GM10266 (cell line): ENCODE measurements around the gene CYB5R3.

Source experiments
- DNase-seq: peaks from one replicate; pipeline ENCODE4 v3.0.0; 2012; ENCODE audit errors: extremely low spot score
- TF ChIP-seq, protein P1 (sequence below): IDR thresholded peaks from 2 replicates; pipeline ENCODE4 v1.5.1; 2012; ENCODE audit warnings: mild to moderate bottlenecking, low read depth; ENCODE audit not compliant: control insufficient read depth, insufficient read depth; ENCODE audit errors: missing control alignments

Gene CYB5R3

DNA sequence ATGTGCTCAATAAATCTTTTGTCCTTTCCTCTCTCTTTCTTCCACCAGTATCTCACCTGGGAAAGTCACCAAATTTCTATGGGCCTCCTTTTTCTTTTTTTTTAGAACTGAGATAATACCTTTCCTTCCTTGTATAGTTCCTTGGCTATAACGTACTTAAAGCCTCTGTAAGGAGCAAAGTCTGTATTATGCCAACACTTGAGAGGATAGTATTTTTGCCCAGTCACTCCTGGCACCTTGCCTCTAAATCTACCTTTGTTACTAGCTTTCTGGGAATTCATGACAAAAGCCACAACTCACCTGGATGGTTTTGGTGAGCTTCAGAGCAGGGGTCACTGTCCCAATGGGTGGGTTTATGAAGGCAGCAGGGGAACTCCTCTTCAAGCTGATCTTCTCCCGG, 46.7 kb downstream of the CYB5R3 start:
- TF ChIP-seq, protein P1, sequence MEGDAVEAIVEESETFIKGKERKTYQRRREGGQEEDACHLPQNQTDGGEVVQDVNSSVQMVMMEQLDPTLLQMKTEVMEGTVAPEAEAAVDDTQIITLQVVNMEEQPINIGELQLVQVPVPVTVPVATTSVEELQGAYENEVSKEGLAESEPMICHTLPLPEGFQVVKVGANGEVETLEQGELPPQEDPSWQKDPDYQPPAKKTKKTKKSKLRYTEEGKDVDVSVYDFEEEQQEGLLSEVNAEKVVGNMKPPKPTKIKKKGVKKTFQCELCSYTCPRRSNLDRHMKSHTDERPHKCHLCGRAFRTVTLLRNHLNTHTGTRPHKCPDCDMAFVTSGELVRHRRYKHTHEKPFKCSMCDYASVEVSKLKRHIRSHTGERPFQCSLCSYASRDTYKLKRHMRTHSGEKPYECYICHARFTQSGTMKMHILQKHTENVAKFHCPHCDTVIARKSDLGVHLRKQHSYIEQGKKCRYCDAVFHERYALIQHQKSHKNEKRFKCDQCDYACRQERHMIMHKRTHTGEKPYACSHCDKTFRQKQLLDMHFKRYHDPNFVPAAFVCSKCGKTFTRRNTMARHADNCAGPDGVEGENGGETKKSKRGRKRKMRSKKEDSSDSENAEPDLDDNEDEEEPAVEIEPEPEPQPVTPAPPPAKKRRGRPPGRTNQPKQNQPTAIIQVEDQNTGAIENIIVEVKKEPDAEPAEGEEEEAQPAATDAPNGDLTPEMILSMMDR = no peak

DNA sequence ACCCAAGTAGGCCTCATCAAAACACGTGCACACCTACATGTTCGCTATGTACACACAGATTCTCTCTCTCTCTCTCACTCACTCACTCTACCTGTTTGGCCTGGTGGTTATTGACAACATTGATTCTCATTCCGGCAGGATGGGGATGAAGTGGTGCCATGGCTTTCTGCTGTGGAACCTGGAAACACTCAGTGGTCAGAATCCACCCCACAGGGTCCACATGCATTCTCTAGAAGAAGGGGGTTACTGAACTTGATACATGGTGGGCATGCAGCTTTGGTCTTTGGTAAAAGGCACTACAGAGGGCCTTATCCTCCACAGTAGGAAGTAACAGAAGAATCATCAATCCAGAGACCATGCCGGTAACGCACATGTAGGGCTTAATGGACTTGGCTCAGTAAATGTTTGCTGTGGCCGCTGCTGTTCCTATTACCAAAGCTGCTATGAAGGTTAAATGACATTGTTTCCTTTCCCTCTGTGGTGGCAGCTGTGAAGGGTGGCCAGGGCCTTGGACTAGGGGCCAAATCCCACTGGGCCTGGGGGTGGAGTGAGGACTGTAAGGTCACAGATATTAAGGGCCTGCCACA, 47.2 kb downstream of the CYB5R3 start:
- no peak for DNase-seq
- TF ChIP-seq, protein P1 = no peak

More for the DNA sequence above, 46.7 kb downstream of the CYB5R3 start:
- DNase-seq = no peak

DNA sequence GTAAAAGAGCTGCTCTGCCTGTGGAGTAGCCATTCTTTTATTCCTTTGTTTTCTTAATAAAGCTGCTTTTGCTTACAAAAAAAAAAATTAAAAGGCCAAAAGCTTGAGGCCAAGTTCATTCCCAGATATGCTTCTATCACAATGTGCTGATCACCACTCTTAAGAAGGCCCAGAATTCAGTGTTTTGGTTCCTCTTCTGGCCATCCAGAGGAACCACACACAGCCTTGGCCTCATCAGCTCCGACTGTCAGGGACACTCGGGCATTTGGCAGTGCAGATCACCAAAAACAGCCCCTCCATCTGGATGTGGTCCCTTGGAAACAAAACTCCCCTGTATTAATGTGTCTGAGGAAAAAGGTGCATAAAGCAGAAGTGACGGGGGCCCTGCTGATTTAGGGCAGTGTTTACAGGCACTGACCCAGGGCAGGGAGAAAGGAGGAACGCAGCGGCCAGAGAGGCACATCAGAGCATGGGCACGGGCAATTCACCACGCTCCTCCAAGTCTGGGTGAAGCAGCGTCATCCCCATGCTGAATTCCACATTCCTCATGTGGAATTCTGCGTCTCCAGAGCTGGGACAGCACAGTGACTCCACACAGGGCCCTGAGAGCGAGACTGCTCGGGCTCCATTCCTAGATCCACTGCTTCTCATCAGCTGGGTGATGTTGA, 52.2 kb downstream of the CYB5R3 start:
- DNase-seq = no peak
- TF ChIP-seq, protein P1 = no peak

DNA sequence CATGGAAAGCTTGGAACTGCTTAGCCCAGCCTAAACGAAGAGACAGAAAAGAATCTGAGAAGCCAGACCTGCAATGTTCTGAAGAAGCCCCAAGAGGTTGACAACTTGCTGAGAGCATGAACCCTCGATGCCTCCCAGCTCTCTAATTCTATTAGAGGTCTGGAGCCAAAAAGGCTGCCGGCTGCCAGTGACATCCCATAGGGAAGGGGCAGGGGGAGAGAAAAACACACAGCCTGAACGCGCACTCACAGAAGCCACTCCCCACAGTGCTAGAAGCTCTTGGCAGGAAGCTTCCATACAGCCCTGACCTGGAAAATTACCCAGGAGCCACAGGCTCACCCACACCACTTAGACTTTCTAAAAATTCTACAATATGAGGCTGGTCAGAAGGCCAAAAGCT, 52.9 kb downstream of the CYB5R3 start:
- TF ChIP-seq, protein P1 = no peak
- no peak for DNase-seq

DNA sequence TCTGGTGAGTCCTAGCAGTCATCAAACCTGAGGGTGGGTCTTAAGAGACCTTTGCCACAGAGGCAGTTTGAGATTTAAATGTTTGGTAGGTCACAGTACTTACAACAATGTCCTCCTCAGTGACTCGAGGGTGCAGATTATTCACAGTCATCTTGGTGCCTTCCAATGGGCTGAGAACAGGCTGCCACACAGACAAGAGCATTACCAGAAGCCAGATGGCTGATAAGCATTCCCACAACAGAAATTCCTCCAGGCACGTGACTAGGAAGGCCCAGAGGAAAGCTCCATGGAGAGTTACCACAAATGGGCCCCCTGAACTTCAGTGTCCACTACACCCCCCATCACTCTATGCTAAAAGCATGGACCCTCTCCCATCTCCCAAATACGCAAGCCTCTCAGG, 53.8 kb downstream of the CYB5R3 start:
- TF ChIP-seq, protein P1 = no peak
- DNase-seq = no peak

DNA sequence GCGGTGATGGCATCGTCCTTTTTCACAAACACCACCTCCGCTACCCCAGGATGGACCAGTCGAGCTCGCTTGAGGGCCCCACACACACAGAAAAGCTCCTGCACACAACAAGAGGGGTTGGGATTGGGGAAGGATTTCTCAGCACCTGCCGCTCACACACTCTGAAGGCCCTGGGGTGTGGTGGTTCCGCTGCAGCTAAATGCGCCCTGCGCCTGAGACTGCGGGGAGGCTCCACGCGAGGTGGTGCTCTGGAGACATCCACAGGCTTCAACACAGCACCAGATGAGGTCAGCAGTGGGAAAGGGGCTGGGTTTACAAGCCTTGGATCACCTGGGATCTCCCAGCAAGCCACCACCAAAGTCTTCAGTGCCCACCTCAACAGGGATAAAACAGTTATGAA, 57.2 kb downstream of the CYB5R3 start:
- DNase-seq = no peak
- TF ChIP-seq, protein P1 = no peak

DNA sequence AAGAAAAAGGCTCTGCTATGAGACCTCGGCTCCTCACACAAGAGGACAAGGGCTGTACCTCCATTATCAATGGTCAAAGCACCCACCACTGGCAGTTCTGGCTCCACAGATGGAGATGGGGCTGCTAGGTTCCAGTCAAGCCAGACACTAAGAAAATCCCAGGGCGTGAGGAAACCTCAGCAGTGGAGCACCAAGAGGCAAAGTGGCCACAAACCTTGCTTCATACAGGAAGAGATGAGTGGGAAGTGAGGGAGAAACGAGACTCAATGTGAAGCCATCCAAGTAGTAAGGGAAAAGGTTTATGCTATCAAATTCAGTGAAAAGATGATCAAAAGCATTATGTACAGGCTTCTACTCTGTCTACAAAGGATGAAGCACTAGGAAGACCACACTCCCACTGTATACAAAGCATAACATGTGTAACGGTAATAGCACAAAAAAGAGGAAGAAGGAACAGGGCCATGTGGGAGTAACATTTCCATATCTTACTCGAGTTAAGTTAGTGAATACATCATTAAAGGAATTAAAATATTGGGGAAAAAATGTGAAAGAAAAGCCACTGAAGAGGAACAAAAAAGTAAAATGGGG, 61.5 kb downstream of the CYB5R3 start:
- TF ChIP-seq, protein P1 = no peak
- DNase-seq = no peak
